Measurements from ENCODE around the gene SYNJ1.

The SYNJ1 gene

GRCh38 chr21:32608851-32609250 is 119.0 kb downstream of the SYNJ1 start:
- DNase-seq: no peak

GRCh38 chr21:32605469-32605868 is 122.3 kb downstream of the SYNJ1 start:
- no peak for DNase-seq

- DNase-seq: peak; percentile 68
Observed at GRCh38 chr21:32604464-32604863, 123.3 kb downstream of the SYNJ1 start.

- no peak for DNase-seq
Observed at GRCh38 chr21:32603131-32603530, 124.7 kb downstream of the SYNJ1 start.

- no peak for DNase-seq
Observed at GRCh38 chr21:32602099-32602498, 125.7 kb downstream of the SYNJ1 start.

GRCh38 chr21:32599526-32599925 is 128.3 kb downstream of the SYNJ1 start:
- DNase-seq: no peak

GRCh38 chr21:32599091-32599490 is 128.7 kb downstream of the SYNJ1 start:
- DNase-seq: no peak

- no peak for DNase-seq
Observed at GRCh38 chr21:32597205-32597604, 130.6 kb downstream of the SYNJ1 start.

GRCh38 chr21:32595431-32595830 is 132.4 kb downstream of the SYNJ1 start:
- DNase-seq: no peak

GRCh38 chr21:32593690-32594089 is 134.1 kb downstream of the SYNJ1 start:
- DNase-seq: no peak

GRCh38 chr21:32592929-32593502 is 134.8 kb downstream of the SYNJ1 start:
- no peak for DNase-seq

GRCh38 chr21:32590130-32590529 is 137.7 kb downstream of the SYNJ1 start:
- DNase-seq: no peak

GRCh38 chr21:32587651-32588050 is 140.2 kb downstream of the SYNJ1 start:
- DNase-seq: no peak

- no peak for DNase-seq
Observed at GRCh38 chr21:32587120-32587519, 140.7 kb downstream of the SYNJ1 start.

- no peak for DNase-seq
Observed at GRCh38 chr21:32585970-32586369, 141.8 kb downstream of the SYNJ1 start.

GRCh38 chr21:32585042-32585710 is 142.6 kb downstream of the SYNJ1 start, which contains the start of gene TCP10L:
Gene TCP10L, minus strand, starts transcription at chr21:32585523. Its CDS starts 1,219 bp downstream, at chr21:32584304.
- no peak for DNase-seq

GRCh38 chr21:32584472-32584871 is 143.3 kb downstream of the SYNJ1 start:
- no peak for DNase-seq

GRCh38 chr21:32581732-32582131 is 146.1 kb downstream of the SYNJ1 start:
- DNase-seq: no peak

GRCh38 chr21:32580949-32581348 is 146.9 kb downstream of the SYNJ1 start:
- no peak for DNase-seq

Measured in NCI-H1694 treated with DMSO at 0.1 percent for 48 hours (cell line).